Panc1 (cell line): Measurements from ENCODE around the gene JMJD1C. TPM values are rescaled to one million over a fixed set of nuclear protein-coding genes. Genes with fewer than 3 reads are reported as not detected.

Source experiments
- ATAC-seq: fragments of 200-7000 bp; cut with Tn5 transposase; 2 replicates; pipeline ENCODE4 v1.9.1; 2020; ENCODE audit warnings: mild to moderate bottlenecking, moderate library complexity
- BruUV-seq: library from RNA; stranded (reverse); fragments of 400-500 nt; replicated peaks from 2 replicates; lab custom pipeline; 2021; lab: Mats Ljungman, UMichigan
- CTCF ChIA-PET: fragments of 300-600 bp; sonication (Branson Sonifier 250); formaldehyde crosslinking; loops from one replicate; lab custom pipeline; 2022; ENCODE audit warnings: antibody characterized with exemption; lab: Charles Lee
- POLR2A ChIA-PET: fragments of 300-600 bp; sonication (Branson Sonifier 250); formaldehyde crosslinking; loops from one replicate; lab custom pipeline; 2022; ENCODE audit warnings: antibody characterized with exemption; lab: Charles Lee
- DNase-seq: peaks from one replicate; pipeline ENCODE4 v3.0.0-alpha.2; 2010; ENCODE audit warnings: low read depth, low spot score
- H3K27ac ChIP-seq: 2 replicates; pipeline ENCODE4 v1.5.1; 2011; ENCODE audit warnings: mild to moderate bottlenecking, low read length, inconsistent platforms
- H3K27me3 ChIP-seq: fragments of 200-500 bp; sonication (Bioruptor generic); 2 replicates; pipeline ENCODE4 v1.6.0; 2014; ENCODE audit warnings: low read length, inconsistent platforms; ENCODE audit not compliant: control insufficient read depth, insufficient read depth
- H3K36me3 ChIP-seq: fragments of 200-500 bp; sonication (Bioruptor generic); 2 replicates; pipeline ENCODE4 v1.5.1; 2014; ENCODE audit warnings: inconsistent platforms, mild to moderate bottlenecking, low read length, moderate library complexity; ENCODE audit not compliant: control insufficient read depth, insufficient read depth
- H3K4me1 ChIP-seq: 2 replicates; pipeline ENCODE4 v1.5.1; 2011; ENCODE audit warnings: inconsistent platforms, mild to moderate bottlenecking, low read length, moderate library complexity; ENCODE audit not compliant: control insufficient read depth, insufficient read depth
- H3K4me3 ChIP-seq, 2 experiments: 2 replicates each; pipeline ENCODE4 v1.5.1; 2011 to 2012; ENCODE audit warnings: low read depth in 2 of 2, low read length in 2 of 2, mild to moderate bottlenecking in 2 of 2, inconsistent platforms in 1 of 2, moderate library complexity in 1 of 2
- H3K9me3 ChIP-seq: fragments of 200-500 bp; sonication (Bioruptor generic); 2 replicates; pipeline ENCODE4 v1.5.1; 2014; ENCODE audit warnings: low read depth, mild to moderate bottlenecking, inconsistent platforms, low read length, moderate library complexity; ENCODE audit not compliant: control insufficient read depth, insufficient read depth
- CTCF ChIP-seq: fragments of 450-650 bp; IDR thresholded peaks from 2 replicates; pipeline ENCODE4 v1.5.1; 2017; ENCODE audit warnings: mild to moderate bottlenecking
- POLR2AphosphoS5 ChIP-seq: IDR thresholded peaks from 2 replicates; pipeline ENCODE4 v1.6.1; 2012; ENCODE audit warnings: mild to moderate bottlenecking, low read depth, low read length, moderate library complexity
- REST ChIP-seq, 2 experiments: IDR thresholded peaks; 2 replicates each; pipeline ENCODE4 v1.6.1; 2011 to 2012; ENCODE audit warnings: low read depth in 2 of 2, control low read depth in 1 of 2, low read length in 1 of 2, mild to moderate bottlenecking in 1 of 2, moderate library complexity in 1 of 2; ENCODE audit not compliant: insufficient read depth in 1 of 2
- SIN3A ChIP-seq: IDR thresholded peaks from 2 replicates; pipeline ENCODE4 v1.6.1; 2012; ENCODE audit warnings: low read depth, mild to moderate bottlenecking, low read length, moderate library complexity, borderline replicate concordance; ENCODE audit not compliant: insufficient read depth
- TCF7L2 ChIP-seq: IDR thresholded peaks from 2 replicates; pipeline ENCODE4 v1.6.1; 2011; ENCODE audit warnings: mild to moderate bottlenecking, low read depth, low read length, inconsistent platforms
- in situ Hi-C: cut with HindIII; loops from 2 replicates; pipeline ENCODE4 v1.10.0; 2016; ENCODE audit warnings: low sequenced_read_pairs, low pct_unique_long_range_greater_than_20kb
- intact Hi-C: fragments of 100-400 bp; cut with micrococcal nuclease; formaldehyde crosslinking; loops from one replicate; pipeline ENCODE4 v1.10.0; 2022; ENCODE audit not compliant: unreplicated experiment
- total RNA-seq: library from RNA; stranded (reverse); gene quantifications from one replicate; pipeline ENCODE4 v1.2.1, GENCODE V29; 2021; ENCODE audit not compliant: unreplicated experiment

JMJD1C gene
- total RNA-seq, 1 experiment from 2014 or later, result 88.3 TPM

- no peaks in the 10 kb centered on the region for H3K27me3 ChIP-seq
- ChIA-PET CTCF (no interaction called here), POLR2A (interaction anchor here (0.6 kb wide), 1 partner anchor 35 kb away, joined by 4 read pairs; no protein-coding TSS in a partner anchor)
- DNase-seq, result no peak
- no peak for TF ChIP-seq TCF7L2
- no peak for TF ChIP-seq REST (IDR thresholded peaks at IDR 0.05; ENCODE audit: insufficient read depth in 1 of 2, low read depth in 2 of 2, low read length in 1 of 2)
- no peak for TF ChIP-seq CTCF
- no peak for TF ChIP-seq SIN3A
- no peak for TF ChIP-seq POLR2AphosphoS5
- BruUV-seq, result no TSS peak
- no peak overlapping the region for H3K27ac ChIP-seq
- H3K9me3 ChIP-seq, result no peaks in the 10 kb centered on the region
- intact Hi-C loops, result no loop called here
- no peaks in the 10 kb centered on the region for H3K36me3 ChIP-seq
- no peak overlapping the region for H3K4me3 ChIP-seq
- H3K4me1 ChIP-seq, result peaks cover 11% of the 10 kb centered on the region; the same call in 1 of the 2 replicates
- in situ Hi-C loops, result no loop called here
- no peak for ATAC-seq
Measured at GRCh38 chr10:63474488-63474887, 8.7 kb upstream of the JMJD1C start.

GRCh38 chr10:63470928-63471327, 5.2 kb upstream of the JMJD1C start:
- TF ChIP-seq REST (IDR thresholded peaks at IDR 0.05; ENCODE audit: insufficient read depth in 1 of 2, low read depth in 2 of 2, low read length in 1 of 2) (no peak), SIN3A (no peak), CTCF (no peak), TCF7L2 (no peak), POLR2AphosphoS5 (no peak)
- H3K9me3 ChIP-seq, result no peaks in the 10 kb centered on the region
- H3K4me3 ChIP-seq, result no peak overlapping the region
- peaks cover 34% of the 10 kb centered on the region for H3K4me1 ChIP-seq
- no peaks in the 10 kb centered on the region for H3K27me3 ChIP-seq
- intact Hi-C loops (no loop called here), in situ Hi-C loops (no loop called here)
- POLR2A ChIA-PET, result interaction anchor here (0.6 kb wide), 1 partner anchor 44 kb away, joined by 3 read pairs; no protein-coding TSS in a partner anchor
- DNase-seq (no peak), ATAC-seq (no peak)
- H3K36me3 ChIP-seq, result no peaks in the 10 kb centered on the region
- H3K27ac ChIP-seq, result peak overlapping the region; percentile 14; the same call in 1 of the 2 replicates
- CTCF ChIA-PET, result no interaction called here
- no TSS peak for BruUV-seq
